ENCODE data around the gene ZNF366.

The ZNF366 gene

DNA sequence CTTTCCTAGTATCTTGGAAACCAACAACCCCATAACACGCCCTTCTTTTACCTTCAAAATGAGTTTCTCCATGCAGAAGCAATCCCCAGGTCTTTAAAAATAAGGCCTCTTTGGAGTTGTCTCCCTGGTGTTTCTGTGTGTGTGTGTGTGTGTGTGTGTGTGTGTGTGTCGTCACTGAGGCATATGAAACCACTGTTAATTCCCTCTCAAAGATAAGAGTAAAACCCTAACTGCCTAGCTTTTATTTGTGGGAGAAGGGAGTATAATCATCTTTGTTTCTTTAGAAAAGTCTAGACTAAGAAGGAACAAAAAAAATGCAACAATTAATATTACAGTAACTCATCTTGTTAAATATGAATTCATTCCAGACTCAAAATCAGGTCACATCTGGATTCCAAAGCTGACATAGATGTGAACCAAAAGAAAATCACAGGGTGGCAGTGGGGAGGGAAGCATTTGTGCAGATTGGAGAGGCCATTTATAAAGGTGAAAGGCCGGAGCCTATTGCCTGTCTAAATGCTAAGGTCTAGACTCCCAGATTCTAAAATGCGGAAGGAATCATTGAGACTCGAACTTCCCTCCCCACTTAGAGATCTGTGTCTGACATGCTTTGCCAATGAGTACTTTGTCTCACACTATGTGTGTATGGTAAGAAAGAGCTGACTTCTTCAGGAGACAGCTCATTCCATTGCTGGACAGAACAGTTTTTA, 91.4 kb downstream of the ZNF366 start:
- TF ChIP-seq, protein P1, sequence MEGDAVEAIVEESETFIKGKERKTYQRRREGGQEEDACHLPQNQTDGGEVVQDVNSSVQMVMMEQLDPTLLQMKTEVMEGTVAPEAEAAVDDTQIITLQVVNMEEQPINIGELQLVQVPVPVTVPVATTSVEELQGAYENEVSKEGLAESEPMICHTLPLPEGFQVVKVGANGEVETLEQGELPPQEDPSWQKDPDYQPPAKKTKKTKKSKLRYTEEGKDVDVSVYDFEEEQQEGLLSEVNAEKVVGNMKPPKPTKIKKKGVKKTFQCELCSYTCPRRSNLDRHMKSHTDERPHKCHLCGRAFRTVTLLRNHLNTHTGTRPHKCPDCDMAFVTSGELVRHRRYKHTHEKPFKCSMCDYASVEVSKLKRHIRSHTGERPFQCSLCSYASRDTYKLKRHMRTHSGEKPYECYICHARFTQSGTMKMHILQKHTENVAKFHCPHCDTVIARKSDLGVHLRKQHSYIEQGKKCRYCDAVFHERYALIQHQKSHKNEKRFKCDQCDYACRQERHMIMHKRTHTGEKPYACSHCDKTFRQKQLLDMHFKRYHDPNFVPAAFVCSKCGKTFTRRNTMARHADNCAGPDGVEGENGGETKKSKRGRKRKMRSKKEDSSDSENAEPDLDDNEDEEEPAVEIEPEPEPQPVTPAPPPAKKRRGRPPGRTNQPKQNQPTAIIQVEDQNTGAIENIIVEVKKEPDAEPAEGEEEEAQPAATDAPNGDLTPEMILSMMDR (IDR thresholded peaks at IDR 0.05; ENCODE audit: low read length, missing control alignments): no peak

DNA sequence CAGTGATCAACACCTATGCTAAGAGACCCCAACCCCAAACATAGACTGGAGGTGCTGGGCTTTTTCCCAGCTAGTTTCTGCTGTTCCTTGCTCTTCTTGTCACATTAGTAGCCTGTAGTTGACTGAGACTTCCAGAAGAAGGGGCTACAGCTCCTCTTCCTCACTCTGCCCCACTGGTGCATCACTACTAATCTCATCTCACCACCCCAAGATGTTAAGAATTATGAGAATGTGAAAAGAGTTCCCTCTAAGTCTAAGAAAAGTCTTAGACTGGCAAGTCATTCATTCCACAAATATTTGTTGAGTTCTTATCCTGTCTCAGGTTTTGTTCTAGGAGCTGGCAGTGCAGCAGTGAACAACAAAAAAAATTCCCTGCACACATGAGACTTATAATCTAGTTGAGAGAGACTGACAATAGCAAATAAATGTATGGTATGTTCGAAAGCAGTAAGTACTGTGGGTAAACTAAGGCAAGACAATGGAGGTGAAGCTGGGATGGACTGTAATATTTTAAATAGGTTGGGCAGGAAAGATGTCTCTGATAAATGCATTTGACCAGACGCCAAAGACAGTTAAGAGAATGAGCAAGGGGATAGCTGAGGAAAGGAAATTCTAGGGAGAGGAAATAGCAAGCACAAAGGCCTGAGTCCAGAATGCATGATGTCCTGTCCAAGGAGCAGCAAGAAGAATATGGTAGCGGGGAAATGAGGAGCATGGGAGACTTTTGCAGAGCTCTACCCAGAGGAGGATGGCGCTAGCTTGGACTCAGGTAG, 94.7 kb downstream of the ZNF366 start:
- H3K4me3 ChIP-seq (replicated peaks; ENCODE audit: low read depth, low read length): no peak overlapping the region
- peak; percentile 74 for DNase-seq (ENCODE audit: low read depth)
- TF ChIP-seq, protein P1 (IDR thresholded peaks at IDR 0.05; ENCODE audit: low read length, missing control alignments): peak; percentile 39

More for the DNA sequence above, 91.4 kb downstream of the ZNF366 start:
- H3K4me3 ChIP-seq (replicated peaks; ENCODE audit: low read depth, low read length): no peak overlapping the region
- no peak for DNase-seq (ENCODE audit: low read depth)

- TF ChIP-seq, protein P1 (IDR thresholded peaks at IDR 0.05; ENCODE audit: low read length, missing control alignments): no peak
- H3K4me3 ChIP-seq (replicated peaks; ENCODE audit: low read depth, low read length): no peak overlapping the region
- DNase-seq (ENCODE audit: low read depth): peak; percentile 58
These were observed 96.4 kb downstream of the ZNF366 start for GRCh38 chr5:72410688-72411295.

DNA sequence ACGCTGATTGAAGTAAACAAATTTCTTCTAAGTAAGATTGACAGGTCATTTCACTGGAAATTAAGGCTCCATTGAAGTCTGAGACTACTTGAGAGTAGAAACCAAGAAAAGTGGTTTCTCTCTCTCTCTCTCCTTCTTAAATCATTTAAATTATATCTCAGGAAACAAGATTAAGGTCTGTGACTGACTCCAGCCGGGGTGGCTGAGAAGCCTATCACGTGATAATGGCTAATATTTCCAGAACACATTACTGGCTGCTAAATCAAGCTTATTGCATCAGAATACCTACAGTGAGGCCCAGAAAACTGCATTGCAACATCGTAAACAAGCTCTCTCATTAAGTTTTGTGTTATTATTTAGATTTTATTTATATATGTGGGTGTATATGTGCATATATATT, 98.6 kb downstream of the ZNF366 start:
- DNase-seq (ENCODE audit: low read depth): peak; percentile 74
- H3K4me3 ChIP-seq (replicated peaks; ENCODE audit: low read depth, low read length): no peak overlapping the region
- TF ChIP-seq, protein P1 (IDR thresholded peaks at IDR 0.05; ENCODE audit: low read length, missing control alignments): no peak

GRCh38 chr5:72408127-72408526, 99.1 kb downstream of the ZNF366 start:
- TF ChIP-seq, protein P1 (IDR thresholded peaks at IDR 0.05; ENCODE audit: low read length, missing control alignments): no peak
- no peak overlapping the region for H3K4me3 ChIP-seq (replicated peaks; ENCODE audit: low read depth, low read length)
- no peak for DNase-seq (ENCODE audit: low read depth)

DNA sequence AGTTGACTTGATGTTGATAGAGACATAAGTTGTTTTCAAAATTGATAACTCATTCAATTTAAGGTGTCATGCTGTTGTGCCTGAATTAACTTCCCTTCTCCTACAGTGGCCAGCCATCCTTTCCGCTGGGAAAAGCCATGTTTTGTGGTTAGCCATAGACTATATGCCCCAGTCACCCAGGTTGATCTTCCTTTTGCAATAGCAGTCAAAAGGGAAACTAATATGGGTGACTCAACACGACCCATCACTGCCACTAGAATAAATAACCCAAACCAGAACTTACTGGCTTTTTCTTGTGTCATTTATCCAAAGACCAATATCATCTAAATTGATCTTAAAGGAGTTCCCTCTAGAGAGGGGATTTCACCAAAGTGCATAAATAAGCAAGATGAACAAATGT, 99.7 kb downstream of the ZNF366 start:
- DNase-seq (ENCODE audit: low read depth): no peak
- no peak overlapping the region for H3K4me3 ChIP-seq (replicated peaks; ENCODE audit: low read depth, low read length)
- TF ChIP-seq, protein P1 (IDR thresholded peaks at IDR 0.05; ENCODE audit: low read length, missing control alignments): no peak
